GM18951 (cell line): ENCODE measurements around the gene XRCC6.
"Not testable (repeated sequence)": the region's sequence is repeated elsewhere in the genome, so short reads cannot be mapped to it uniquely, and the experiment has no call there.

Source experiments
- POLR2A ChIP-seq: IDR thresholded peaks from 4 replicates; pipeline ENCODE4 v1.6.1; 2011; ENCODE audit warnings: mild to moderate bottlenecking; ENCODE audit not compliant: insufficient read length, insufficient read depth; ENCODE audit errors: extremely low read depth
- in situ Hi-C: fragments of 300-500 bp; cut with MboI; formaldehyde crosslinking; loops from one replicate; pipeline ENCODE4 v1.12.0; 2022; ENCODE audit warnings: low sequenced_read_pairs, mixed read lengths, inconsistent platforms; ENCODE audit not compliant: unreplicated experiment

The XRCC6 gene

GRCh38 chr22:41672780-41673509 is 51.9 kb downstream of the XRCC6 start:
- TF ChIP-seq POLR2A, result no peak
- in situ Hi-C loops, result no loop called here

- no peak for TF ChIP-seq POLR2A
- in situ Hi-C loops, result no loop called here
Observed at GRCh38 chr22:41674846-41675340, 53.8 kb downstream of the XRCC6 start.

GRCh38 chr22:41676134-41676533 is 55.0 kb downstream of the XRCC6 start:
- in situ Hi-C loops, result no loop called here
- no peak for TF ChIP-seq POLR2A

GRCh38 chr22:41681616-41682015 is 60.5 kb downstream of the XRCC6 start:
- no peak for TF ChIP-seq POLR2A
- in situ Hi-C loops, result no loop called here

- peak; percentile 60 for TF ChIP-seq POLR2A
- in situ Hi-C loops, result no loop called here
Observed at GRCh38 chr22:41682033-41682807, 61.1 kb downstream of the XRCC6 start.

GRCh38 chr22:41683052-41683451 is 62.0 kb downstream of the XRCC6 start:
- in situ Hi-C loops, result no loop called here
- TF ChIP-seq POLR2A, result no peak

- no peak for TF ChIP-seq POLR2A
- in situ Hi-C loops, result no loop called here
Observed at GRCh38 chr22:41683616-41684015, 62.5 kb downstream of the XRCC6 start.

GRCh38 chr22:41684194-41684593 is 63.1 kb downstream of the XRCC6 start:
- TF ChIP-seq POLR2A, result no peak
- in situ Hi-C loops, result no loop called here

GRCh38 chr22:41686890-41687289 is 65.8 kb downstream of the XRCC6 start:
- in situ Hi-C loops, result not testable (repeated sequence)

- no peak for TF ChIP-seq POLR2A
- in situ Hi-C loops, result no loop called here
Observed at GRCh38 chr22:41687901-41688364, 66.8 kb downstream of the XRCC6 start.

GRCh38 chr22:41688365-41689211 is 67.5 kb downstream of the XRCC6 start, which contains the start of gene SNU13:
Gene SNU13 (minus strand): TSS chr22:41688867. CDS start chr22:41688796, 71 bp downstream.
- in situ Hi-C loops, result no loop called here
- TF ChIP-seq POLR2A, result peak; percentile 81

- no peak for TF ChIP-seq POLR2A
- in situ Hi-C loops, result no loop called here
Observed at GRCh38 chr22:41690476-41690875, 69.4 kb downstream of the XRCC6 start.

GRCh38 chr22:41695211-41695610 is 74.1 kb downstream of the XRCC6 start:
- TF ChIP-seq POLR2A, result no peak
- in situ Hi-C loops, result loop anchor here (5.0 kb wide), 1 partner anchor 247 kb away; no protein-coding TSS in a partner anchor
